ENCODE data around the gene BHLHE40.

GRCh38 chr3:5002871-5003247, 23.6 kb downstream of the BHLHE40 start:
- no peak for TF ChIP-seq CTCF (IDR thresholded peaks at IDR 0.05 in 2 of 3, conservative IDR thresholded peaks at IDR 0.05 in 1 of 3; ENCODE audit: borderline replicate concordance in 1 of 3, insufficient read depth in 1 of 3, low read depth in 2 of 3, low read length in 2 of 3)
- TF ChIP-seq EZH2phosphoT487 (IDR thresholded peaks at IDR 0.05; ENCODE audit: borderline replicate concordance) = no peak
- TF ChIP-seq EGR1 (IDR thresholded peaks at IDR 0.05; ENCODE audit: low read depth) = no peak
- no peak for TF ChIP-seq ZBTB33 (IDR thresholded peaks at IDR 0.05; ENCODE audit: extremely low read depth, insufficient replicate concordance, low read length)
- TF ChIP-seq REST (IDR thresholded peaks at IDR 0.05; ENCODE audit: low read depth) = no peak
- TF ChIP-seq POLR2A (IDR thresholded peaks at IDR 0.05; ENCODE audit: borderline replicate concordance, extremely low read depth, insufficient read depth, insufficient read length) = no peak
- no peak for TF ChIP-seq SRF (IDR thresholded peaks at IDR 0.05; ENCODE audit: low read depth)

All from HCT116 (cell line).